ENCODE measurements around the gene PLAC8L1. TPM values are rescaled to one million over a fixed set of nuclear protein-coding genes. Genes with fewer than 3 reads are reported as not detected.

PLAC8L1 gene
- total RNA-seq, 1 experiment from 2014 or later, result not detected

- DNase-seq (ENCODE audit: low read depth), result no peak
Observed at GRCh38 chr5:146081556-146081955, 23.8 kb downstream of the PLAC8L1 start.

GRCh38 chr5:146079695-146080373 is 25.5 kb downstream of the PLAC8L1 start:
- peak; percentile 97 for DNase-seq (ENCODE audit: low read depth)

- DNase-seq (ENCODE audit: low read depth), result no peak
Observed at GRCh38 chr5:146078566-146078965, 26.8 kb downstream of the PLAC8L1 start.

GRCh38 chr5:146076455-146076854 is 28.9 kb downstream of the PLAC8L1 start:
- DNase-seq (ENCODE audit: low read depth), result no peak

GRCh38 chr5:146076028-146076427 is 29.3 kb downstream of the PLAC8L1 start:
- no peak for DNase-seq (ENCODE audit: low read depth)

GRCh38 chr5:146073239-146073900 is 32.0 kb downstream of the PLAC8L1 start:
- DNase-seq (ENCODE audit: low read depth), result no peak

- no peak for DNase-seq (ENCODE audit: low read depth)
Observed at GRCh38 chr5:146072595-146072994, 32.8 kb downstream of the PLAC8L1 start.

- no peak for DNase-seq (ENCODE audit: low read depth)
Observed at GRCh38 chr5:146071171-146071570, 34.2 kb downstream of the PLAC8L1 start.

GRCh38 chr5:146070746-146071145 is 34.6 kb downstream of the PLAC8L1 start:
- no peak for DNase-seq (ENCODE audit: low read depth)

GRCh38 chr5:146069780-146070099 is 35.6 kb downstream of the PLAC8L1 start:
- no peak for DNase-seq (ENCODE audit: low read depth)

- no peak for DNase-seq (ENCODE audit: low read depth)
Observed at GRCh38 chr5:146068977-146069779, 36.2 kb downstream of the PLAC8L1 start.

GRCh38 chr5:146068206-146068605 is 37.2 kb downstream of the PLAC8L1 start:
- no peak for DNase-seq (ENCODE audit: low read depth)

- no peak for DNase-seq (ENCODE audit: low read depth)
Observed at GRCh38 chr5:146066968-146067367, 38.4 kb downstream of the PLAC8L1 start.

- DNase-seq (ENCODE audit: low read depth), result no peak
Observed at GRCh38 chr5:146060221-146060585, 45.2 kb downstream of the PLAC8L1 start.

- DNase-seq (ENCODE audit: low read depth), result no peak
Observed at GRCh38 chr5:146059460-146060220, 45.7 kb downstream of the PLAC8L1 start.

GRCh38 chr5:146055432-146055831 is 49.9 kb downstream of the PLAC8L1 start:
- DNase-seq (ENCODE audit: low read depth), result no peak

- no peak for DNase-seq (ENCODE audit: low read depth)
Observed at GRCh38 chr5:146052780-146053179, 52.6 kb downstream of the PLAC8L1 start.

- DNase-seq (ENCODE audit: low read depth), result peak; percentile 61
Observed at GRCh38 chr5:146051678-146052077, 53.7 kb downstream of the PLAC8L1 start.

- no peak for DNase-seq (ENCODE audit: low read depth)
Observed at GRCh38 chr5:146050086-146050485, 55.3 kb downstream of the PLAC8L1 start.

GRCh38 chr5:146049704-146050026 is 55.7 kb downstream of the PLAC8L1 start:
- DNase-seq (ENCODE audit: low read depth), result no peak

- DNase-seq (ENCODE audit: low read depth), result peak; percentile 71
Observed at GRCh38 chr5:146048994-146049703, 56.2 kb downstream of the PLAC8L1 start.

Data from HT1080 (cell line).